ENCODE measurements around the gene YEATS4.

DNA sequence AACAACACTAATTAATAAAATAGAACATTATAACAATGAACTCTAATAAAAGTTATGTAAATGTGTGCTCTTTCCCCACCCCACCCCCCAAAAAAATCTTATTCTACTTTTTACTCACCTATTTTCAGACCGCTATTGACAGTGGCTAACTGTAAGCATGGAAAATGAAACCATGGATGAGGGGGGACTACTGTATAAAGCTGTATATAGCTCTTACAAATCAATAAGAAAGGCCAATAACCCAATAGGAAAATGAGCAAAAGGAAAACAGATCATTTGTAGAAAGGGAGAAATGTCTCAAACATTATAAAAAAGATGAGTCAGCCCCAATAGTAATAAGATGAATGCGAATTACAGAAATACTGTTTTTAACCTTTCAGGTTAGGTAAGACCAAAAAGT is 27.4 kb downstream of the YEATS4 start:
- TF ChIP-seq POLR2A (IDR thresholded peaks at IDR 0.05) (no peak), CTCF (IDR thresholded peaks at IDR 0.05) (no peak)

Data from lower leg skin (tissue), 3 donors.